ENCODE data around the gene HSP90AB1.

The HSP90AB1 gene

DNA sequence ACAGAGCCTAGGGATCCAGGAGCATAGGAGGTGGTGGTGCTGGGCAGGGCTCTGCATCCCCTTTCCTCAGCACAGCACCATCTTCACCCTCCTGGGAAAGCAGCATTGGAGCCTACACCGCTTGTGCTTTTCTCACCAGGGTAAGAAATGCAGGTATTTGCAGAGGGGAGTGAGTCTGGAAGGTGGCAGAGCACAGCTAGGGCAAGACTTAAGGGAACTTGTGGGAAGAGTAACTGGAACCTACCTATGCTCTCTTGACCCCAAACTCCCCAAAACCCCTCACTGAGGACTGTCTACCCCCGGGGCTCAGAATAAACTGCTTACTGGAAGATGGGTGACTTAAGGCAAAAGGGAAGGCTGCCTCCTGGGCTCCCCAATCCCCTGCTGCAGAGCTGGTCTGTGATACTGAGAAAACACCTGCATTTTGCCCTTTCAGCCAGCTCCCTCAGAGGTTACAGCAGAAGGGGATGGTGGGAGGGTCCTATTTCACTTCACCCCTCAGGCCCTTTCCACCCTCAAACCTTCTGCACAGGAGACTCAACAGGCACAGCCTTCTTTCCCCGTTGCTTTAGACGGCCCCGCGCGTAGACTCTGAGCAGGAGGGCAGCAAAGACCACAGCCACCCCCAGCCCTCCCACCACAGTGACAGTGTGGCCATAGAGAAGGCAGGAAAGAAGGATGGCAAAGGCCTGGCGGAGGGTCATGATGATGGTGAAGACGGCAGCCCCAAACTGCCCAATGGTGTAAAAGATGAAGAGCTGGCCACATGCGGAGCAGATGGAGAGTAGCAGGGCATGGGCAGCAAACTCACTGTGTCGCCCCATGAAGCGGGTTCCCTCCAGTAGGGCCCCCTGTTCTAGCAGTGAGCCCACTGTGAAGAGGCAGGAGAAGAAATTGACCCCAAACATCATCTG lies 7.5 kb downstream of the HSP90AB1 start:
- TF ChIP-seq, protein P1, sequence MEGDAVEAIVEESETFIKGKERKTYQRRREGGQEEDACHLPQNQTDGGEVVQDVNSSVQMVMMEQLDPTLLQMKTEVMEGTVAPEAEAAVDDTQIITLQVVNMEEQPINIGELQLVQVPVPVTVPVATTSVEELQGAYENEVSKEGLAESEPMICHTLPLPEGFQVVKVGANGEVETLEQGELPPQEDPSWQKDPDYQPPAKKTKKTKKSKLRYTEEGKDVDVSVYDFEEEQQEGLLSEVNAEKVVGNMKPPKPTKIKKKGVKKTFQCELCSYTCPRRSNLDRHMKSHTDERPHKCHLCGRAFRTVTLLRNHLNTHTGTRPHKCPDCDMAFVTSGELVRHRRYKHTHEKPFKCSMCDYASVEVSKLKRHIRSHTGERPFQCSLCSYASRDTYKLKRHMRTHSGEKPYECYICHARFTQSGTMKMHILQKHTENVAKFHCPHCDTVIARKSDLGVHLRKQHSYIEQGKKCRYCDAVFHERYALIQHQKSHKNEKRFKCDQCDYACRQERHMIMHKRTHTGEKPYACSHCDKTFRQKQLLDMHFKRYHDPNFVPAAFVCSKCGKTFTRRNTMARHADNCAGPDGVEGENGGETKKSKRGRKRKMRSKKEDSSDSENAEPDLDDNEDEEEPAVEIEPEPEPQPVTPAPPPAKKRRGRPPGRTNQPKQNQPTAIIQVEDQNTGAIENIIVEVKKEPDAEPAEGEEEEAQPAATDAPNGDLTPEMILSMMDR (IDR thresholded peaks at IDR 0.05; ENCODE audit: extremely low read depth, missing control alignments): no peak
- no peak for DNase-seq (ENCODE audit: low spot score)

DNA sequence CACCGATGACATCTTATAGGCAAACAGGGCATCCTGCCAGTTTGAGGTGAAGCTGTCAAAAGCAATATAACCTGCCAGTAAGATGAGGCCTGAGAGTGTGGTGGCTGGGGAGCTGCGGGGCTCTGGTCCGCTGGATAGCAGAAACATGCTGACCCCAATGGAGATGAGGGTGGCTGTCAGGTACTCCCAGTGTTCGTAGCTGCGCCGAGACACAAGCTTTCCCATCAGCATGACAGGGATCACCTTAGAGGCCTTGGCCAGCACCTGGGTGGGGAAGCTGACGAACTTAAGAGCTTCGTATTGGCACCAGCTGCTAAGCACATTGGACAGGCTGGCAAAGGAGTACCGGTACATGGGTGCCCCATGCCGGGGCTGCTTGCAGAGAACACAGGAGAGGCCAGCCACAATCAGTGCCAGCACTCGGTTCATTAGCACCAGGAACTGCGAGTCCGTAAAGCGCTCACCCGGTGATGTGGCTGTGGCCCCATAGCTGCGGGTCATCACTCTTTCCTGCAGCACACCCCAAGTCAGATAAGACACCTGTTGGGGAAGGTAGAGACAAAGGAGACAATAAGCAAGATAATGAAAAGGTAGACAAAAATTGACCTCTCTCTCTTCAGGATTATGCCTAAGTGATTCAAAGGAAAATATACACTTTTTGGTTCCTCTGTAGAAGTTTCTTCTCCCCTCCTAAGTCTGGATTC lies 8.4 kb downstream of the HSP90AB1 start:
- TF ChIP-seq, protein P1 (IDR thresholded peaks at IDR 0.05; ENCODE audit: extremely low read depth, missing control alignments): no peak
- no peak for DNase-seq (ENCODE audit: low spot score)

GRCh38 chr6:44255871-44256774 lies 9.2 kb downstream of the HSP90AB1 start:
- TF ChIP-seq, protein P1 (IDR thresholded peaks at IDR 0.05; ENCODE audit: extremely low read depth, missing control alignments): no peak
- no peak for DNase-seq (ENCODE audit: low spot score)

- no peak for DNase-seq (ENCODE audit: low spot score)
- TF ChIP-seq, protein P1 (IDR thresholded peaks at IDR 0.05; ENCODE audit: extremely low read depth, missing control alignments): no peak
Observed at GRCh38 chr6:44256775-44257024, 9.8 kb downstream of the HSP90AB1 start.

DNA sequence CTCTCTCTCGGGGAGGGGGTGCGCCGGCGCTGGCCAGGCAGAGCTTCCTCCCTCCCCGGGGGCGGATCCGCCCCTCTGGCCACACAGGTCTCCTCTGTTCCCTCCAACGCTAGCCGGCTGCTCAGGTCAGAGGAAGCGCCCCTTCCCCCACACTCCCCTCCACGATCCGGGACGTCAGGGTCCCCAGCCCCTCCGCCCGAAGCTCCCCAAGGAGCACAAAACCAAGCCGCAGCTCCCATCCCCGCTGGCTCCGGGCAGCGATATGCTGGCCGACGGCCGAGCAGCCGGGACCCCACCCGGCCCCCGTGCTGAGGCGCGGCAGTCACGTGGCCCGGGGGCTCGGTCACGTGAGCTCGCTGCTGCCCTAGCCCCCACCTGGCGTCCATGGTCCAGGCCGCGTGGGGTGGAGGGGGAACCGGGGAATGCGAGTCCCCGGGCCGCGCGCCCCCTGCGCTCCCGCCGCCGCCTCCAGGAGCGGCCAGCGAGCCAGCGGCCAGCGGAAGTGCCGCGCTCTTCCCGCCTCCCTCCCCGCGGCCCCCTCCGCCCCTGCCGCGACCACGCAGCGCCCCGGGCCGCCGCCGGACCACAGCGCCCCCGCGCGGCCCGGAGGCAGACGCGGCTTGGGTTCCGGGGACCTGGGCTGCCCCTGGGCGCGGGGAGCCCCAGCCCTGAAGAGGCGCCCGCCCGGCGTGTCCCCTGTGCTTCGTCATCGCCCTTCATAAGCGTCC lies 10.3 kb downstream of the HSP90AB1 start, which contains the start of gene SLC35B2:
TSS of gene SLC35B2 (minus strand) at position 504 of the 728 bp plus-strand sequence. CDS start at position 386, 118 bp downstream.
- TF ChIP-seq, protein P1 (IDR thresholded peaks at IDR 0.05; ENCODE audit: extremely low read depth, missing control alignments): peak; percentile 73
- peak; percentile 89 for DNase-seq (ENCODE audit: low spot score)

- DNase-seq (ENCODE audit: low spot score): peak; percentile 72
- TF ChIP-seq, protein P1 (IDR thresholded peaks at IDR 0.05; ENCODE audit: extremely low read depth, missing control alignments): no peak
Observed at GRCh38 chr6:44257753-44258324, 10.9 kb downstream of the HSP90AB1 start.
